BE2C (cell line): Measurements from ENCODE around the gene VPS50.
A peak's percentile ranks its signal among the peaks of the same experiment; 100 is the strongest.

Experiments used
- DNase-seq: peaks from one replicate; pipeline ENCODE4 v3.0.0-alpha.2; 2020
- H3K27me3 ChIP-seq: fragments of 250-450 bp; sonication (Bioruptor Pico); 2 replicates; pipeline ENCODE4 v1.5.1; 2020; ENCODE audit warnings: mild to moderate bottlenecking
- H3K36me3 ChIP-seq: fragments of 250-450 bp; sonication (Bioruptor Pico); 2 replicates; pipeline ENCODE4 v1.5.1; 2020; ENCODE audit warnings: mild to moderate bottlenecking
- H3K4me1 ChIP-seq: fragments of 250-450 bp; sonication (Bioruptor Pico); 2 replicates; pipeline ENCODE4 v1.5.1; 2020
- H3K4me3 ChIP-seq: 2 replicates; pipeline ENCODE4 v1.5.1; 2011; ENCODE audit warnings: low read depth, low read length
- H3K9me3 ChIP-seq: fragments of 250-450 bp; sonication (Bioruptor Pico); 2 replicates; pipeline ENCODE4 v1.5.1; 2020
- TF ChIP-seq, protein P1 (sequence below): IDR thresholded peaks from 2 replicates; pipeline ENCODE4 v1.5.1; 2012; ENCODE audit warnings: mild to moderate bottlenecking, low read depth, low read length

VPS50 gene

DNA sequence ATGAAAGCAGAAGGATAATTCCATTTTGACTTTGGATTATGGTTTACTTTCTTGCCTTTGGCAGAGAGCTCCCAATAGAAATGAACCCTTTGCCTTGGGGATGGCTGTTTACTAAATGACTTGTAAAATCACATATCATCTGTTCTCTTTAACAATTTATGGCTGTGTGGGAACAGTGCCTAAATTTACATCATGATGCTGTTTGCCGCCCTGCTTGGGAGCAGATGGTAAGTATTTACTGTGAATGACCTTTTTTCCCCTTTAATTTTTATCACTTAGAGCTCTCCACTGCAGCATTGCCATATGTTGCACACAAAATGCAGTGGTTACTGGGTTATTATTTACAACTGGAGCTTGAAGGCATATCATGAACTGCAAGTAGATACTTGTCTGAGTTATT, 19.3 kb upstream of the VPS50 start:
- Histone ChIP-seq H3K27me3 (no peaks in the 10 kb centered on the region; the same call in 1 of the 2 replicates), H3K9me3 (no peaks in the 10 kb centered on the region), H3K4me1 (no peaks in the 10 kb centered on the region), H3K4me3 (no peak overlapping the region), H3K36me3 (no peaks in the 10 kb centered on the region)
- TF ChIP-seq, protein P1, sequence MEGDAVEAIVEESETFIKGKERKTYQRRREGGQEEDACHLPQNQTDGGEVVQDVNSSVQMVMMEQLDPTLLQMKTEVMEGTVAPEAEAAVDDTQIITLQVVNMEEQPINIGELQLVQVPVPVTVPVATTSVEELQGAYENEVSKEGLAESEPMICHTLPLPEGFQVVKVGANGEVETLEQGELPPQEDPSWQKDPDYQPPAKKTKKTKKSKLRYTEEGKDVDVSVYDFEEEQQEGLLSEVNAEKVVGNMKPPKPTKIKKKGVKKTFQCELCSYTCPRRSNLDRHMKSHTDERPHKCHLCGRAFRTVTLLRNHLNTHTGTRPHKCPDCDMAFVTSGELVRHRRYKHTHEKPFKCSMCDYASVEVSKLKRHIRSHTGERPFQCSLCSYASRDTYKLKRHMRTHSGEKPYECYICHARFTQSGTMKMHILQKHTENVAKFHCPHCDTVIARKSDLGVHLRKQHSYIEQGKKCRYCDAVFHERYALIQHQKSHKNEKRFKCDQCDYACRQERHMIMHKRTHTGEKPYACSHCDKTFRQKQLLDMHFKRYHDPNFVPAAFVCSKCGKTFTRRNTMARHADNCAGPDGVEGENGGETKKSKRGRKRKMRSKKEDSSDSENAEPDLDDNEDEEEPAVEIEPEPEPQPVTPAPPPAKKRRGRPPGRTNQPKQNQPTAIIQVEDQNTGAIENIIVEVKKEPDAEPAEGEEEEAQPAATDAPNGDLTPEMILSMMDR, result no peak
- DNase-seq, result no peak

- Histone ChIP-seq H3K27me3 (peaks cover 13% of the 10 kb centered on the region), H3K36me3 (no peaks in the 10 kb centered on the region), H3K4me3 (no peak overlapping the region), H3K4me1 (no peaks in the 10 kb centered on the region), H3K9me3 (no peaks in the 10 kb centered on the region)
- DNase-seq, result no peak
- TF ChIP-seq, protein P1, result no peak
These were observed 13.0 kb upstream of the VPS50 start for GRCh38 chr7:93218997-93219827.

- Histone ChIP-seq H3K27me3 (peaks cover 17% of the 10 kb centered on the region), H3K4me3 (no peak overlapping the region), H3K9me3 (no peaks in the 10 kb centered on the region), H3K4me1 (no peaks in the 10 kb centered on the region), H3K36me3 (no peaks in the 10 kb centered on the region)
- no peak for DNase-seq
- TF ChIP-seq, protein P1, result no peak
These were observed 12.3 kb upstream of the VPS50 start for GRCh38 chr7:93219868-93220267.

GRCh38 chr7:93226310-93226709, 5.9 kb upstream of the VPS50 start, which contains the start of gene HEPACAM2:
Gene HEPACAM2 (minus strand): TSS chr7:93226469.
- Histone ChIP-seq H3K9me3 (no peaks in the 10 kb centered on the region), H3K4me1 (no peaks in the 10 kb centered on the region), H3K4me3 (no peak within 1 kb of the TSS), H3K27me3 (peaks cover 16% of the 10 kb centered on the region; the same call in 1 of the 2 replicates), H3K36me3 (no peaks in the 10 kb centered on the region)
- DNase-seq, result no peak
- TF ChIP-seq, protein P1, result no peak

DNA sequence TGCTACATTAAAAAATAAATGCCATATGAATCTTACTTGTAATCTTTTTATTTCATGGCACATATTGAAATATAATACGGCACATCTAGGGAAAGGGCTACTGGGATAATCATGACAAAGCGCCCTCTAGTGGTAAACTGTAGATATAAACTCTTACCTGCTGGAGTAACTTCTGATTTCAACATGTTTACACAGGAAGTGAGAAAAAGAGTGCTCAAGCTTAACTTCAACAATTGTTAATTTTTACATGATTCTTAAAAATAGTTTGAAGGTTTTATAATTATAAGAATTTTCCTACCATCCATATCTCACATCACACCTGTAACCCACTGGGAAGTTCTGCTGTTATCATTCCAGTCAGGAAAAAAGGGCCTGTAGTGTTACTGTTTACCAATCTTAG, 3.9 kb upstream of the VPS50 start:
- no peaks in the 10 kb centered on the region for H3K9me3 ChIP-seq
- TF ChIP-seq, protein P1, result peak; percentile 80
- H3K4me1 ChIP-seq, result no peaks in the 10 kb centered on the region
- H3K4me3 ChIP-seq, result no peak overlapping the region
- H3K27me3 ChIP-seq, result peaks cover 6% of the 10 kb centered on the region; the same call in 1 of the 2 replicates
- no peaks in the 10 kb centered on the region for H3K36me3 ChIP-seq
- DNase-seq, result peak; percentile 12

DNA sequence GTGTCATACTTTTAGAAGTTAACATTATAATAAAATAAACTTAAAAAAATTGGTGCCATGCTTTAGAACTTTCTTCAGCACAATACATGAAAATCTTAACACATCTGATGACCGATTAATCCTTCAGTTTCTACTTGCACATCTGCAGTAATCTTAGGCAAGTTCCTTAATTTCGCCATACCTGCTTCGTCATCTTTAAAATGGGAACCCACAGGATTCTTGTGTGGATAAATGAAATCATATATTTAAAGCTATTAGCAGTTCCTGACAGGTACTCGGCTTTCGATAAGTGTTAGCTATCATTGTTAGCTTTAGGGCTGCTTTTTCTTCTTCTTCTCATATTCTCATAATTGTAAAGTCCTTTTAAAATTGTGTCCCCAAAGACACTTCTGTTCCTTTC, 907 bp upstream of the VPS50 start:
- H3K4me1 ChIP-seq, result no peaks in the 10 kb centered on the region
- H3K27me3 ChIP-seq, result no peaks in the 10 kb centered on the region
- peak overlapping the region; percentile 87 for H3K4me3 ChIP-seq
- TF ChIP-seq, protein P1, result no peak
- H3K36me3 ChIP-seq, result no peaks in the 10 kb centered on the region
- no peaks in the 10 kb centered on the region for H3K9me3 ChIP-seq
- no peak for DNase-seq
